ENCODE measurements around the gene DNMT3A. TPM values are rescaled to one million over a fixed set of nuclear protein-coding genes. Genes with fewer than 3 reads are reported as not detected.

DNMT3A gene
- total and polyA plus RNA-seq, 2 experiments from 2014 or later, result 2.5 to 18.4 TPM

- H3K79me2 ChIP-seq (ENCODE audit: insufficient read depth), result no peaks in the 10 kb centered on the region
- H3K9me2 ChIP-seq (ENCODE audit: insufficient read depth), result no peaks in the 10 kb centered on the region
- DNase-seq, result no peak
- WGBS, 2 experiments (ENCODE audit: low coverage in 1 of 2, low lambda C conversion rate in 2 of 2, missing lambda C conversion rate in 2 of 2), result 82 to 88% methylated on average over 19 of the region's 19 CpGs
- TF ChIP-seq EZH2 (IDR thresholded peaks at IDR 0.05; ENCODE audit: insufficient read depth, poor library complexity, severe bottlenecking) (no peak), EZH2phosphoT487 (IDR thresholded peaks at IDR 0.05; ENCODE audit: insufficient read depth, low read depth) (no peak)
- H3F3A ChIP-seq (ENCODE audit: insufficient read depth), result no peaks in the 10 kb centered on the region
- H3K4me3 ChIP-seq, result no peak overlapping the region
- H3K36me3 ChIP-seq (ENCODE audit: low read depth), result no peaks in the 10 kb centered on the region
- in situ Hi-C loops (cut with MboI), result no loop called here
- no peaks in the 10 kb centered on the region for H3K9me3 ChIP-seq (ENCODE audit: low read depth)
- H4K20me1 ChIP-seq (ENCODE audit: insufficient read depth), result no peaks in the 10 kb centered on the region
- no peaks in the 10 kb centered on the region for H3K27me3 ChIP-seq (replicated peaks; ENCODE audit: insufficient read depth)
- no peaks in the 10 kb centered on the region for H3K4me1 ChIP-seq (ENCODE audit: insufficient read depth)
- H3K4me2 ChIP-seq (ENCODE audit: unreplicated experiment), result no peak overlapping the region
- H3K27ac ChIP-seq, result no peak overlapping the region
- H3K9ac ChIP-seq, result no peak overlapping the region
- no peak overlapping the region for H2AFZ ChIP-seq
These were observed 45.5 kb upstream of the DNMT3A start for GRCh38 chr2:25386971-25387875.

GRCh38 chr2:25385910-25386309 lies 44.2 kb upstream of the DNMT3A start:
- Histone ChIP-seq H3F3A (ENCODE audit: insufficient read depth) (no peaks in the 10 kb centered on the region), H3K4me1 (ENCODE audit: insufficient read depth) (no peaks in the 10 kb centered on the region), H3K9me3 (ENCODE audit: low read depth) (no peaks in the 10 kb centered on the region), H2AFZ (no peak overlapping the region), H3K4me2 (ENCODE audit: unreplicated experiment) (no peak overlapping the region), H3K27ac (no peak overlapping the region), H3K79me2 (ENCODE audit: insufficient read depth) (no peaks in the 10 kb centered on the region), H3K9me2 (ENCODE audit: insufficient read depth) (no peaks in the 10 kb centered on the region), H3K36me3 (ENCODE audit: low read depth) (no peaks in the 10 kb centered on the region), H4K20me1 (ENCODE audit: insufficient read depth) (no peaks in the 10 kb centered on the region), H3K4me3 (no peak overlapping the region), H3K9ac (no peak overlapping the region), H3K27me3 (replicated peaks; ENCODE audit: insufficient read depth) (no peaks in the 10 kb centered on the region)
- 85% methylated on average over 8 of the region's 8 CpGs for WGBS, 2 experiments (ENCODE audit: low coverage in 1 of 2, low lambda C conversion rate in 2 of 2, missing lambda C conversion rate in 2 of 2)
- in situ Hi-C loops (cut with MboI), result no loop called here
- no peak for DNase-seq
- TF ChIP-seq EZH2 (IDR thresholded peaks at IDR 0.05; ENCODE audit: insufficient read depth, poor library complexity, severe bottlenecking) (no peak), EZH2phosphoT487 (IDR thresholded peaks at IDR 0.05; ENCODE audit: insufficient read depth, low read depth) (no peak)

DNA sequence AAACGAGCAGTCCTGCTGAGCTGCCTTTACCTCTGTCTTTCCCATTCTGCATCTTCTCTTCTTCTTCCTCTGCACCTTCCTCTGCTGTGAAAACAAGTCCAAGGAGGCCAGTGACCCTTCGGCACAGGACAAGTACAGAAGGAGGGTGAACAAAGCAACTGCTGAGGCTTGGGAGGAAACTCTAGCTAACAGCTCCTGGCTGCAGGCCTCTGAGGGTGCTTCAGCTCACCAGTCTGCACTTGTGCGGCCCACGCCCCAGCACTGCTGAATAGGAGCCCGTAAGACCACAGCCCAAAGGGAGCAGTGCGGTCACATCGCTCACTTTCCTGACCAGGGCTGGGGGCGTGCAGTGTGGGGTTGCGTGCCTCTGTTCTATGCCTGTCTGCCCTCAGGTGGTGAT lies 42.1 kb upstream of the DNMT3A start:
- H3F3A ChIP-seq (ENCODE audit: insufficient read depth), result no peaks in the 10 kb centered on the region
- in situ Hi-C loops (cut with MboI), result no loop called here
- no peak overlapping the region for H3K4me3 ChIP-seq
- no peaks in the 10 kb centered on the region for H3K27me3 ChIP-seq (replicated peaks; ENCODE audit: insufficient read depth)
- H2AFZ ChIP-seq, result no peak overlapping the region
- no peaks in the 10 kb centered on the region for H3K79me2 ChIP-seq (ENCODE audit: insufficient read depth)
- no peak overlapping the region for H3K27ac ChIP-seq
- no peaks in the 10 kb centered on the region for H3K9me3 ChIP-seq (ENCODE audit: low read depth)
- DNase-seq, result no peak
- 93 to 97% methylated on average over 9 of the region's 9 CpGs for WGBS, 2 experiments (ENCODE audit: low coverage in 1 of 2, low lambda C conversion rate in 2 of 2, missing lambda C conversion rate in 2 of 2)
- H3K36me3 ChIP-seq (ENCODE audit: low read depth), result no peaks in the 10 kb centered on the region
- no peaks in the 10 kb centered on the region for H4K20me1 ChIP-seq (ENCODE audit: insufficient read depth)
- H3K9me2 ChIP-seq (ENCODE audit: insufficient read depth), result no peaks in the 10 kb centered on the region
- no peak overlapping the region for H3K4me2 ChIP-seq (ENCODE audit: unreplicated experiment)
- no peaks in the 10 kb centered on the region for H3K4me1 ChIP-seq (ENCODE audit: insufficient read depth)
- no peak for TF ChIP-seq EZH2 (IDR thresholded peaks at IDR 0.05; ENCODE audit: insufficient read depth, poor library complexity, severe bottlenecking)
- H3K9ac ChIP-seq, result no peak overlapping the region

DNA sequence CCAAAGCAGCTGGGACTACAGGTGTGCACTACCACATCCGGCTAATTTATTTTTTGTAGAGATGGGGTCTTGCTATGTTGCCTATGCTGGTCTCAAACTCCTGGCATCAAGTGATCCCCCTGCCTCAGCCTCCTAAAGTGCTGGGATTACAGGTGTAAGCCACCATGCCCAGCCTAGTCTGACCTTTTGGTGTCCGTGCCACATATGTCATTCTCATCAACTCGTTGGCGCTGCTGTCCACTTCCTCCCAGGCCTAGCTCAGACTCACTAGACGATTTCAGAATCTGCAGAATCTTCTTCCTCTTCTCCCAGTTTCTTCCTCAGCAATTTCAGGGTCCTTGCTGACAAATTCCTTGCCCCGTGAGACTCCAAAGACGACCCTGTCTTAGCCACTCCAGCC lies 39.8 kb upstream of the DNMT3A start:
- no peak overlapping the region for H3K9ac ChIP-seq
- no peaks in the 10 kb centered on the region for H3K9me2 ChIP-seq (ENCODE audit: insufficient read depth)
- no peak for DNase-seq
- no peaks in the 10 kb centered on the region for H3K9me3 ChIP-seq (ENCODE audit: low read depth)
- no peaks in the 10 kb centered on the region for H3K27me3 ChIP-seq (replicated peaks; ENCODE audit: insufficient read depth)
- H3K79me2 ChIP-seq (ENCODE audit: insufficient read depth), result no peaks in the 10 kb centered on the region
- in situ Hi-C loops (cut with MboI), result no loop called here
- H4K20me1 ChIP-seq (ENCODE audit: insufficient read depth), result no peaks in the 10 kb centered on the region
- no peak overlapping the region for H2AFZ ChIP-seq
- H3K27ac ChIP-seq, result no peak overlapping the region
- no peaks in the 10 kb centered on the region for H3K36me3 ChIP-seq (ENCODE audit: low read depth)
- no peak overlapping the region for H3K4me3 ChIP-seq
- no peaks in the 10 kb centered on the region for H3F3A ChIP-seq (ENCODE audit: insufficient read depth)
- no peak overlapping the region for H3K4me2 ChIP-seq (ENCODE audit: unreplicated experiment)
- peaks cover 3% of the 10 kb centered on the region; the same call in 1 of the 2 replicates for H3K4me1 ChIP-seq (ENCODE audit: insufficient read depth)
- TF ChIP-seq EZH2 (IDR thresholded peaks at IDR 0.05; ENCODE audit: insufficient read depth, poor library complexity, severe bottlenecking) (no peak), EZH2phosphoT487 (IDR thresholded peaks at IDR 0.05; ENCODE audit: insufficient read depth, low read depth) (no peak)
- 79 to 82% methylated on average over 7 of the region's 7 CpGs for WGBS, 2 experiments (ENCODE audit: low coverage in 1 of 2, low lambda C conversion rate in 2 of 2, missing lambda C conversion rate in 2 of 2)
